Measurements from ENCODE around the gene HOXD11.

Gene HOXD11

GRCh38 chr2:176103742-176104315 is 3.3 kb upstream of the HOXD11 start:
- TF ChIP-seq TEAD4 (IDR thresholded peaks at IDR 0.05): no peak
- TF ChIP-seq MAX (IDR thresholded peaks at IDR 0.05): no peak
- TF ChIP-seq YY1 (IDR thresholded peaks at IDR 0.05; ENCODE audit: low read depth): no peak
- TF ChIP-seq USF1 (IDR thresholded peaks at IDR 0.05): no peak
- no peak for TF ChIP-seq REST (IDR thresholded peaks at IDR 0.05; ENCODE audit: low read depth)
- TF ChIP-seq EP300 (IDR thresholded peaks at IDR 0.05; ENCODE audit: borderline replicate concordance): no peak
- no peak for TF ChIP-seq CEBPB (IDR thresholded peaks at IDR 0.05)
- no peak for TF ChIP-seq FOXM1 (IDR thresholded peaks at IDR 0.05; ENCODE audit: borderline replicate concordance, low read depth)
- TF ChIP-seq CREB1 (IDR thresholded peaks at IDR 0.05; ENCODE audit: low read depth): no peak
- no peak for TF ChIP-seq TAF1 (IDR thresholded peaks at IDR 0.05; ENCODE audit: low read depth)
- TF ChIP-seq RAD21 (IDR thresholded peaks at IDR 0.05; ENCODE audit: low read depth): no peak
- TF ChIP-seq NFIC (IDR thresholded peaks at IDR 0.05): no peak
- no peak for TF ChIP-seq TCF12 (IDR thresholded peaks at IDR 0.05; ENCODE audit: low read depth)
- TF ChIP-seq EGR1 (IDR thresholded peaks at IDR 0.05): no peak
- no peak for TF ChIP-seq ZBTB7A (IDR thresholded peaks at IDR 0.05; ENCODE audit: low read depth)

- TF ChIP-seq FOXM1 (IDR thresholded peaks at IDR 0.05; ENCODE audit: borderline replicate concordance, low read depth): no peak
- TF ChIP-seq ZBTB7A (IDR thresholded peaks at IDR 0.05; ENCODE audit: low read depth): no peak
- no peak for TF ChIP-seq TCF12 (IDR thresholded peaks at IDR 0.05; ENCODE audit: low read depth)
- TF ChIP-seq EGR1 (IDR thresholded peaks at IDR 0.05): no peak
- no peak for TF ChIP-seq EP300 (IDR thresholded peaks at IDR 0.05; ENCODE audit: borderline replicate concordance)
- no peak for TF ChIP-seq RAD21 (IDR thresholded peaks at IDR 0.05; ENCODE audit: low read depth)
- no peak for TF ChIP-seq USF1 (IDR thresholded peaks at IDR 0.05)
- TF ChIP-seq NFIC (IDR thresholded peaks at IDR 0.05): no peak
Observed at GRCh38 chr2:176104316-176105077, 2.6 kb upstream of the HOXD11 start.

GRCh38 chr2:176105078-176105729 is 1.9 kb upstream of the HOXD11 start:
- TF ChIP-seq TEAD4 (IDR thresholded peaks at IDR 0.05) (no peak), CEBPB (IDR thresholded peaks at IDR 0.05) (no peak)

- TF ChIP-seq TCF12 (IDR thresholded peaks at IDR 0.05; ENCODE audit: low read depth): no peak
- TF ChIP-seq CREB1 (IDR thresholded peaks at IDR 0.05; ENCODE audit: low read depth): no peak
- TF ChIP-seq RAD21 (IDR thresholded peaks at IDR 0.05; ENCODE audit: low read depth): no peak
- no peak for TF ChIP-seq YY1 (IDR thresholded peaks at IDR 0.05; ENCODE audit: low read depth)
- no peak for TF ChIP-seq NFIC (IDR thresholded peaks at IDR 0.05)
- TF ChIP-seq FOXM1 (IDR thresholded peaks at IDR 0.05; ENCODE audit: borderline replicate concordance, low read depth): no peak
- TF ChIP-seq EGR1 (IDR thresholded peaks at IDR 0.05): no peak
- TF ChIP-seq USF1 (IDR thresholded peaks at IDR 0.05): no peak
- TF ChIP-seq TAF1 (IDR thresholded peaks at IDR 0.05; ENCODE audit: low read depth): no peak
- TF ChIP-seq MAX (IDR thresholded peaks at IDR 0.05): no peak
Observed at GRCh38 chr2:176105730-176106580, 1.1 kb upstream of the HOXD11 start.

GRCh38 chr2:176107731-176108181 is 676 bp downstream of the HOXD11 start:
- TF ChIP-seq YY1 (IDR thresholded peaks at IDR 0.05; ENCODE audit: low read depth): no peak
- no peak for TF ChIP-seq TEAD4 (IDR thresholded peaks at IDR 0.05)
- TF ChIP-seq MAX (IDR thresholded peaks at IDR 0.05): no peak
- no peak for TF ChIP-seq TAF1 (IDR thresholded peaks at IDR 0.05; ENCODE audit: low read depth)
- no peak for TF ChIP-seq EP300 (IDR thresholded peaks at IDR 0.05; ENCODE audit: borderline replicate concordance)
- no peak for TF ChIP-seq EGR1 (IDR thresholded peaks at IDR 0.05)
- no peak for TF ChIP-seq CREB1 (IDR thresholded peaks at IDR 0.05; ENCODE audit: low read depth)
- no peak for TF ChIP-seq RAD21 (IDR thresholded peaks at IDR 0.05; ENCODE audit: low read depth)
- TF ChIP-seq REST (IDR thresholded peaks at IDR 0.05; ENCODE audit: low read depth): no peak
- no peak for TF ChIP-seq ZBTB7A (IDR thresholded peaks at IDR 0.05; ENCODE audit: low read depth)
- no peak for TF ChIP-seq FOXM1 (IDR thresholded peaks at IDR 0.05; ENCODE audit: borderline replicate concordance, low read depth)
- no peak for TF ChIP-seq NFIC (IDR thresholded peaks at IDR 0.05)
- no peak for TF ChIP-seq TCF12 (IDR thresholded peaks at IDR 0.05; ENCODE audit: low read depth)
- TF ChIP-seq USF1 (IDR thresholded peaks at IDR 0.05): no peak
- TF ChIP-seq CEBPB (IDR thresholded peaks at IDR 0.05): no peak

Measured in Ishikawa (cell line).